Fibroblast of skin of left quadriceps (primary cell): ENCODE measurements around the gene FGD3.
"Not testable (repeated sequence)": the region's sequence is repeated elsewhere in the genome, so short reads cannot be mapped to it uniquely, and the experiment has no call there.

Experiments
- DNase-seq, 2 experiments: peaks; one replicate each; pipeline ENCODE4 v3.0.0-alpha.2; 2013; ENCODE audit warnings: low read depth in 2 of 2

Gene FGD3

DNA sequence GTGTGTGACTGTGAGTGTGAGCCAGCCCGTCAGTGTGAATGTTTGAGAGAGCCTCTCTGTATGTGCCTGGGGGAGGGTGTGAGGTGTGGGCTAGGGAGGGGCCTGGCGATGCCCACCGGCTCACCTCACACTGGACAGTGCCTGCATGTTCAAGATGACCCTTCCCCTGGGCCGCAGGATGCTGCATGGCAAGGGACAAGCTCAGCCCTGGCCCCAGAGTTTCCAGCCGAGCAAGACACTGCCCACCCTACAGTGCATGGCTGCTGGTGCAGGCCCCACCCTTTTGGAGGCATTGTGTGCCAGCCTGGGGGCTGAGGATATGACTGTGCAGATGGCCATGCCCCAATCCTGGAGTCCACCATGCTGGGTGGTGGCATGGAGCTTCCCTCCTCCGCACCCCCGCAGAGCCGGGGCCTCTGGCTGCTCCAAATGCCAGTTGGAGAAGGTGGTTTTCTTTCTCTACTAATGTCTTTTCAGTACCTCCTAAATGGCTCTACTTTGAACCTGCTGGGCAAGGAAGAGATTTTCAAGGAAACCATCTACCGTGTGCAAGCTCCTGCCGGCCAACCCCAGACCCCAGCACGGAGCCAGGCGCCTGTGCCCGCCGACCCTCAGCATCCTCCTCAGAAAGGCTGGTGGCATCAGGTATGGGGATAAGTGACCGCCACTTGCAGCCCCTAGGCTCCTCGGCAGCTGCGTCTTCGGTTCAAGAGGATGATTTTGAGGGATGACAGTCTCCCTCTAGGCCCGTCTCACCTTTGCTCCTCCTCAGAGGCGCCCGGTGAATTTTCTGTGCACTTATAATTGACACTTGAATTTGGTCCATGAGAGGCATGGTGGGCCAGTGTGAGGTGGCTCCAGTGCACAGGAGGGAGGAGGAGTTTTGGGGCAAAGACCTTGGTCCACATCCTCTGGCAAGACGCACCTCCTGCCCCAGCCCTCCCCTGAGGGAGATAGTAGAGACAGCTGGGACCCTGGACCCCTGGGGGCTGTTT lies 27.7 kb downstream of the FGD3 start:
- no peak for DNase-seq

GRCh38 chr9:92976431-92976830 lies 29.1 kb downstream of the FGD3 start:
- DNase-seq: no peak

- no peak for DNase-seq
Measured at GRCh38 chr9:92977279-92977678, 30.0 kb downstream of the FGD3 start.

GRCh38 chr9:92978345-92978875 lies 31.1 kb downstream of the FGD3 start:
- DNase-seq: no peak

DNA sequence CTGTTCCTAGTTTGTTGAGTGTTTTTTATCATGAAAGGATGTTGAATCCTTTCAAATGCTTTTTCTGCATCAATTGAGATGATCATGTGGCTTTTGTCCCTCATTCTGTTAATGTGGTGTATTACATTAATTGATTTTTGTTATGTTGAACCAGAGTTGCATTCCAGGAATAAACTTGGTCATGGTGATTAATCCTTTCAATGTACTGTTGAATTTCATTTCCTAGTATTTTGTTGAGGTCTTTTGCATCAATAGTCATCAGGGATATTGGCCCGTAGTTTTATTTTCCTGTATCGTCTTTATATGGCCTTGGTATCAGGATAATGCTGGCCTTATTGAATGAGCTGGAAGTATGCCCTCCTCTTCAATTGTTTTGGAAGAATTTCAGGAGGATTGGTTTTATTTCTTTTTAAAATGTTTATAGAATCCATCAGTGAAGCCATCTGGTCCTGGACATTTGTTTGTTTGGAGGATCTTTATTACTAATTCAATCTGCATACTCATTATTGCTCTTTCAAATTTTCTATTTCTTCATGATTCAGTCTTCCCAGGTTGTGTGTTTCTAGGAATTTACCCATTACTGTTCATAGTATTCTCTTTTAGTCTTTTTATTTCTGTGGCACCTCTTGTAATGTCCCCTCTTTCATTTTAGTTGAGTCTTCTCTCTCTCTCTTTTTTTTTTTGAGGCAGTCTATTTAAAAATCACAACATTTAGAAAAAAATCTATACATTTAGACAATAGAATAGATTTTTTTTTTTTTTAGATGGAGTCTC lies 32.1 kb downstream of the FGD3 start:
- DNase-seq: no peak

- no peak for DNase-seq
Measured at GRCh38 chr9:92980085-92980745, 32.9 kb downstream of the FGD3 start.

DNA sequence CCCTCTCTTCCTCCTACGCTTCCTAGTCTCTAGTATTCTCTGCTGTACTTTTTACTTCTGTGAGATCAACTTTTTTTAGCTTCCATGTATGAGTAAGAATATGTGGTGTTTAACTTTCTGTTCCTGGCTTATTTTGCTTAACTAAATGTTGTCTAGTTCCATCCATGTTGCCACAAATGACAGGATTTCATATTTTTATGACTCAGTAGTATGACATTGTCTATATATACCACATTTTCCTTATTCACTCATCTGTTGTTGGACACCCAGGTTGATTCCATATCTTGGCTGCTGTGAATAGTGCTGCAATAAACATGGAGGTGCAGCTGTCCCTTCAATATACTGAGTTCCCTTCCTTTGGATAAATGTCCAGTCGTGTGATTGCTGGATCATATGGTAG lies 34.8 kb downstream of the FGD3 start:
- DNase-seq: no peak

DNA sequence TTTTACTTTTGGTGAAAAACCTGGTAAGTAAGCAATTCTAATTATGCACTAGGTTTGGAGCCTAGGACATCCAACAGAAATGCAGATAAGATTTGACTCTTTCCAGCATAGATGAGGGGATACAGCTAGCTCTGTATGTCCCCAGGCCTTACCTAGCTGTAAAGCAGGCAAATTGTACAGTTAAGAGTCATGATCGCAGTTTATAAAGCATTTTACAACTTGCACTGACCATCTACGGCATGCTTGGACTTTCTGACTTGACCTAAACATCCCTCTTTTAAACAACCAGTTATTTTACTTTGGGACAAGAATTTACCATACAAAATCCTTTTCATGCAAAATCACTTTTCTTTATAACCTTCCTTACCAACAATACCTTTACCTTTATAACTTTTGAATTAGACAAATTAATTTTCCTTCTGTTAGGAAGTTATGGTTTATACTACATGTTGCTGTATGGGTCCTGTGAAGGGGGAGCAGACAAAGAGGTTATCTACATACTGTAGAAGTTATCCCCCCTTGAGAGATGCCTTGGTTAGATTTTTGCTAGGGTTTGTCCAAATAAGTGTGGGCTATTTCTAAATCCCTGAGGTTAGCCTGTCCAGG lies 36.8 kb downstream of the FGD3 start:
- DNase-seq: no peak

DNA sequence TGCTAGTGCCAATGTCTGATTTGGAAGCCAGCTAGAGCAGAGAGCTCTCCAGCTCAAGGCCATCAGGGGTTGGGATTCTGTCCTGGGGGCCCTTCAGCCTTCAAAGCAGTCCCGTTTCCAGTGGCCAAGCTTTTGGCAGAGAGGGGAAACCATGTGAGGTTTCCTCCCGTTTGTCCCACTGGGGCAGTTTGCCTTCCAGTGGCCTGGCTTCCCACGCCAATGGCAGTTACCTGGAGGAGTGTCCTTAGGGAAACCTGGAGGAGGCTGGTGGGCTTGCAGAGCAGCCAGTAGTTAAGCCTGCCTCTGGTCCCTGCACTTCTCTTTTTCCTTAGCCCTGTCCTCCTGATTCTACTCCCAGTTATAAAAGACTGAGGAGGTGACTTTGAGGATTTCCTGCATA lies 37.7 kb downstream of the FGD3 start:
- DNase-seq: no peak

GRCh38 chr9:92986176-92987119 lies 39.1 kb downstream of the FGD3 start:
- no peak for DNase-seq

DNA sequence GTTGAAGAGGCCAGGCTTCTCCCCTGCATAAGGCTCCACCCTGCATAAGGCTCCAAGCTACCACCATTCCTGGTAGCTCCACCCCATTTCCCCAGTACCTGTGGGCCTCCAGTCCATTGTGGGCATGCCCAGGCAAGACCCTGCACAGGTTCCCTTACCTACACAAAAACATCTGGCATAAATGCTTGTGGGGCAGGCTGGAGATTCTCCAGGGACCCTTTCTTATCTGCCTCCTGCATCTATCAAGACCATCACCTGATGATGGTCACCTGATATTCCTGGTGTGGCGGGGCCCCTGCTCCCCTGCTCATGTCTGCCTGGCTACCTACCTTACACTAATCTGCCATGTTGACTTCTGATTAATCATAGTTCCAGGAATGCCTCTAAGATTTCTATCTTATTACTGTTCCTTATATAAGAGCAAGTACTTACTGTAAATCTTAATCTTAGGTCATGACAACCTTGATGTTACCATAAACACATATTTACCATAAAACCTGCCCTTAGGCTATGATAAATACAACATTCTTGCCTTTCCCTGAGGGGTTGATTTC lies 41.0 kb downstream of the FGD3 start:
- no peak for DNase-seq

DNA sequence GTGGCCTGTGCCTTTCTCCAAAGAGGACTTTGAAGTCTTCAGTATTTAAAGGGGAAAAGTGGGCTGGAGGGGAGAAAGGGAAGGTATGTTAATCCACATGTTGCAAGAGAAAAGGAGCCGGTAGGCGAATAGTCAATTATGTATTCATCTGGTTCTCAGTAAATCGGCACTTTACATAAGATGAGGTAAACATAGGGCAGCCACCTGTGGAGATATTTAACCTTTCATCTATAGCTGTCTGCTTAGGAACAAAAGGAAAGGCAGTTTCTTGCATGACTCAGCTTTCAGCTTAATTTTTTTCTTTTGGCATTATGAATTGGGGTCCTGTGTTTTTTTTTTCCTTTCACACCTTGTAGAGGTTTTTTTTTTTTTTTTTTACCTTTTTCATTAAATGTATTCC lies 42.2 kb downstream of the FGD3 start:
- DNase-seq: no peak

GRCh38 chr9:92990461-92990860 lies 43.1 kb downstream of the FGD3 start:
- no peak for DNase-seq

- no peak for DNase-seq
Measured at GRCh38 chr9:92992549-92992948, 45.2 kb downstream of the FGD3 start.

DNA sequence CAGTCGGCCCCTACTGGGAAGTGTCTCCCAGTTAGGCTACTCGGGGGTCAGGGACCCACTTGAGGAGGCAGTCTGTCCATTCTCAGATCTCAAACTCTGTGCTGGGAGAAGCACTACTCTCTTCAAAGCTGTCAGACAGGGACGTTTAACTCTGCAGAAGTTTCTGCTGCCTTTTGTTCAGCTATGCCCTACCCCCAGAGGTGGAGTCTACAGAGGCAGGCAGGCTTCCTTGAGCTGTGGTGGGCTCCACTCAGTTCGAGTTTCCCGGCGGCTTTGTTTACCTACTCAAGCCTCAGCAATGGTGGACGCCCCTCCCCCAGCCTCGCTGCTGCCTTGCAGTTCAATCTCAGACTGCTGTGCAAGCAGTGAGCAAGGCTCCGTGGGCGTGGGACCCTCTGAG lies 51.5 kb downstream of the FGD3 start:
- not testable (repeated sequence) for DNase-seq

GRCh38 chr9:93001031-93001430 lies 53.7 kb downstream of the FGD3 start:
- DNase-seq: no peak

DNA sequence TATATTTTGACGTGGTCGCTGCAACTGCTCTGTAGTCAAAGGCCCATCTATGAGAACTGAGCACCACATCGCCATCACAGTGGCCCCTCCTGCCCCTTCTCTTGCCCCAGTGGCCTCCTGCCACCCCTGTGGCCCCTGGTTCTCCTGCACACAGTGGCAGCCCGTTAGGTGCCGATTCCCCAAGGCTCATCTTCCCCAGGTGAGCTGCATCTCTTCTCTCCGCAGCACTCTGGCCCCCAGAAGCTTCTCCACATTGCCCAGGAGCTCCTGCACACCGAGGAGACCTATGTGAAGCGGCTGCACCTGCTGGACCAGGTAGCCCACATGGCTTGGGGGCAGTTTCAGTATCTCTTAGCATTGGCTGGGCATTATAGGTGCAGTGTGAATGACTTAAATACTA lies 55.4 kb downstream of the FGD3 start:
- no peak for DNase-seq

GRCh38 chr9:93003552-93004407 lies 56.5 kb downstream of the FGD3 start:
- DNase-seq: no peak

DNA sequence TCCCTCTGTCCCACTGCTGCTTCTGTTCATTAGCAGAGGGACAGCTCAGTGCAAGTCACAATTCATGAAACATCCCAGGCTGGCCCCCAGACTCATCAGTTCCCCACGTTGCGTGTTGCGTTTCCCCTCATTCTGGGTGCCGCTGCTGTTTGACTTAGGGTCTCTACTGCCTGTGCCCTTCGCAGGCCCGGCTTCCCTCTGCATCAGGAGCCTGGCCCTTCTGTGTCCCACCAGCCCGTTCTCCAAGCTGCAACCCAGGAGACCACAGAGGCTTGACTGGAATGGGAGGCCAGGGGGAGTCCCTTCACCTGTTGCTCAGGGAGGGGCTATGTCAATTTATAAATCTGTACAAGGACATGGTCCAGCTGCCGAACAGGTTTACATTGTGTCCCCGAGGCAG lies 57.2 kb downstream of the FGD3 start:
- DNase-seq: no peak
